ENCODE results near the gene FADS3.
A peak's percentile ranks its signal among the peaks of the same experiment; 100 is the strongest.

FADS3 gene

GRCh38 chr11:61912991-61913698 is 21.8 kb upstream of the FADS3 start:
- no peak for DNase-seq

DNA sequence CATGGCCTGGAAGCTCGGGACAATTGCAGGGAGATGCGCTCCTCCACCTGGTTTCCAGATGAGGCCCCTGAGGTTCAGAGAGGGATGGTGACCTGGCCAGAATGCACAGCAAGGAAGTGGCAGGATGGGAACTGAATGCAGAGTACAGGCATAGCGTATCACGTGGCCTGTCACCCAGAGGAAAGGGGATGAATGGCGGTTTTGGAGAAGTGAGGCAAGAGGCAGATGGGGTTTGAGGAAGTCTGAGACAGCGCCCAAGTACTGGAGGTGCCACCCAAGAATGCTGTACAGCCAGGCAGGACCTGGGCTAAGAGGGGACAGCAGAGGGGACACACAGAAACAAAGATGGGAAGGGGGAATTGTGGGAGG is 21.2 kb upstream of the FADS3 start:
- no peak for DNase-seq

DNA sequence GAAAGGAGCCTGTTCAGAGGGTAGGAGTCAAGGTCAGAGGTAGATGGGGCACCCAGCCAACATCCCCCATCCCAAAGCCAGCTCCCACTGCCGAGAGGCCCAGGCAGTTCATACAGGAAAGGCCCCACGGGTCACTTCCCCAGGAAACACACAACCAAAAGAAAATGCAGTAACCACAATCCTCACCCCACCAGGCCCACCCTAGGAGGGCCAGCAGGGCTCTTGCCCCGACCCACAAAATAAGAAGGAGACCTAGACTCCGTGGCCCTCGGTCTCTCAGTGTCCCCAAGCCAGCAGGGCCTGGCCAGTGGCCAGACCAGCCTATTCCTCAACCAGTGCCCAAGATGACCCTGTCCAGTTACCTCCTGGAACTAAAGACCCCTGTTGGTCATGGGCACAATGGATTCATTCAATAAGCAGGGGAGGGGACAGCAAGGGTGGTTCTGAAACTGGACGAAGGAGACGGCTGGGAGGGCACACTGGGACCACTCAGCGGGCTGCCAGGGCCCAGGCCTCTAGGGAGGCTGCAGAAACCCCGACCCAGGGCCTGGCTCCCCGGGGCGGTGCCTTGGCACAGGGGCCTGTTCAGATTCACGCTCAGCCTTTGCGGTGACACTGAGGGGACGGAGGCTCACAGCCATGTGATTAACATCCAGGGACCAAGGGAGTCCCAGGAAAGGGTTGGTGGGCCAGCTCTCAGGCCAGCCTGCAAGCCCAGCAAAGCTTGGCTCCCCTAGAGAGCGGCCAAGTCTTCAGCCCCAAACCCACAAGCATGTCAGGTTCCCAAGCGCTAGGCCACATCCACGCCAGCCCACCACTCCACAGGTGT is 20.6 kb upstream of the FADS3 start:
- DNase-seq, result no peak

DNA sequence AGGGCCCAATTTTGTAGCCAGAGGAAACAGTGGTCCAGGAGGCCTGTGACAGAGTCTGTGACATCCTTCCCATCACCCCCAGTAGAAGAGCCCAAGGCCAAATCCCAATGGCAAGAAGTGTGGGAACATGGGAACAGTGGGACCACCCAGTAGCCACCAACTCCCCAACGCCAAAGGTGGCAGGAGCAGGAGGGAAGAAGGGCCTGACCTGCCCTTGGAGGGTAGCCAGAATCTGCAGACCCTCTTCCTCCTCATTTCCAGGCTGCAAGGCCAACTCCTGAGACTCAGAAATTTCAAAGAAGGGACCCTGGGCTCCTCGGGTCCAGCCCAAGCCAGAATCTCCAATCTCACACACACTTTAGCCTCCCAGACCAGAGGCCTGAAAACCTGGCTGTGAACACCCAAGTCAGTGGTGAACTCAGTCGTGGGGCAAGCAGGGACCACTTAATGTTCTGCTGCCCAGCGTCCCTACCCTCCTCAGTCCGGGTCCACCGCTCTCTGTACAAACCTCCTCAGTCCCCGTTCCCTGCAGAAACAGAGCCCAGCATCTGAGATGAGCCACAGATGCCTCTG is 19.9 kb upstream of the FADS3 start:
- DNase-seq, result no peak

DNA sequence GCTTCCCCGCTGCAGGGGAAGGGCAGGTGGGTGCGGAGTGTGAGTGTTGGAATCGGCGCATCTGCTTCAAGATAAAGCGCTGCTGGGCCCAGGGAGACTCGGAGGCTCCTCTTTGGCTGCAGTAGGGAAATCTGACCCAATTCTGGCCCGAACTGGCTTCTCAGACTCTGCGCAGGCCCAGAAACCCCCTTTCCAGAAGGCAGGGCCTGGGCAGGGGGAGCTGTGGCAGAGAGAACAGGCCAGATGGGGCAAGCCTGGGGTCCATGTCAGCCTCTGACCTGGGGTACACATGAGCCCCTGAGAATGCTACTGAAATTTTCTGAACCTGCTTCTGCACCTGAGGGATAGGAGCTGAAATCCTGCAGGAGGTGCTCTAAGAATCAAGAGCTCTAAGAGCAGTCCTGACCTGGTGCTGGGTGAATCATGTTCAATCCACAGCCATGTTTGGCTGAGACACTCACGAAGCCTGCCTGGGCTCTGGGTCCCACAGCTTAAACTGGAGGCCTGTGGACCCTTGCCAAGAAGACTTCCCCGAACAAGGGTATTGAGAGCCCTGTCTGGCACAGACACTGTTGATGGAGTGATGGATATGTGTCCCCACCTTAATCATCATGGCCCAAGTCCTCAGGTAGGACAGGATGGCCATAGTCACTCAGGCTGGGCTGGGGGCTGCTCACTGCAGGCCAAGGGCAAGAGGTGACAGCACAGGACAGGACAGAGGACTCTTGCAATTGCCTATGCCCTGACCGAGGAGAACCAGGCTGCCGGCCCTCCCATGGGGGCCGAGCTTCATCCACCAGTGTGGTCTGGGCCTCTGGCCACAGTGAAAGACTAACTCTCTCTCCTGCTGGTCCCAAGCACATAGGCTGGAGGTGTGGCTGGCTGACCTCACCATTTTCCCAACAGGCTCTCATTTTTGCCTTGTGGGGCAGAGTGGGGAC is 19.1 kb upstream of the FADS3 start:
- DNase-seq, result no peak

DNA sequence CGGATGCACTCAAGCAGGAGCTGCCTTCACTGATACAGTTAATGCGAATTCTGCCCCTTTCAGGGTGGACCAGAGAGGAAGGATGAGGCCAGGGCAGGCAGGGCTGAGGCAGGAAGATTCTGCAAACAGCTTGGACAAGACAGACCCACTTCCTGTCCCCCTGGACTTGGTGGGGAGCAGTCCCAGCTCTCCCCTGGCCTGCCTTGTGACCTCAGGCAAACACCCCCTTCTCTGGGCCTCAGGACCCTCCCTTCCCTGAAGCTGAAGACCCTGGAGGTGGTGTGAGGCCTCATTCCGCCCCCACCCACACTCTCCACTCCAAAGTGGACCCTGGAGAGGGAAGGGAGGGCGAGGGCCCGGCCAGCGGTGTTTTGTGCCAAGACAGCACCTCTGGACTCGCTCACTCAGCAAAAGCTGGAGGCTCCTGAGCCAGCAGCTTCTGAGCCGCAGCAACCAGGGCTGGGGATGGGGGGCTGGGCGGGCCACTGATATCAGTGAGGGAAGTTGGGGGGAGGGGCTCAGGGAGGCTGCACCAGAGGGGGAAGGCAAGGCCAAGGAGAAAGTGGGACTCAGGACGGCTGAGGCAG is 17.5 kb upstream of the FADS3 start:
- DNase-seq, result no peak

DNA sequence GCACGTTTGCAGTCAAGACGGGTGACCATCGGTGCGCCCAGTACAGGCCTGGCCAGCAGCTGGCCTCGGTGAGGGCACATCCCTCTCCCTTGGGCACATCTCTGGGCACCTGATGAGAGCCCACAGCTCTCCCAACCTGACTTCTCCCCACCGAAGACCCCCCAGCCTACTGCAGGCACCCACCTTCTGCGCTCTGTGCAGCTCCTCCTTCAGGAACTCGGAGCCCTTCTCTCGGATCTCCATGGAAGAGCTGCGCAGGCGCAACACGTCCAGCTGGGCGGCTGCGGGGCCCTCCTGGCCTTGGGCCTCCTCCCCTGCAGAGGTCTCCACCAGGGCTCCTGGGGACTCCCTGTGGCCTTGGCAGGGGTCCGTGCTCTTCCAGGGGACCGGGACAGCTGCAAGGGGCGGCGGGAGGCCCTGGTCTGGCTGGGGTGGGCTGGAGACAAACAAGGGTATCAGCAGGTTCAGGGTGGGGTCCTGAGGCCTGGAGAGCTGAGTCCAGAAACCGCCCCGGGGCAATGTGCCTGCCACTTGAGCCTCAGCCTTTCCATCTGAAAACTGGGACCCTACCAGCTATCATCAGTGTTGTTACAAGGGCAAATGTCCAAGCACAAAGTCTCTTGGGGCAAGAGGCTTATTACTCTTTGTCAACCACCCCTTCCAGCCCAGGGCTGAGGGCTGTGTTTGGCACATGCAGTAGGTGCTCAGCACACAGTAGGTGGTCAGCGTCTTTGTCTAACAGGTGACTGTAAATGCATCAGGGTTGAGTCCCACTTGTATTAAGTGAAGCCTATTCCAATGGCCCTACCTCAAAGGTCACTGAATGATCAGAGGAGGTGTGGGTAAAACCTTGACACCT is 16.8 kb upstream of the FADS3 start:
- no peak for DNase-seq

DNA sequence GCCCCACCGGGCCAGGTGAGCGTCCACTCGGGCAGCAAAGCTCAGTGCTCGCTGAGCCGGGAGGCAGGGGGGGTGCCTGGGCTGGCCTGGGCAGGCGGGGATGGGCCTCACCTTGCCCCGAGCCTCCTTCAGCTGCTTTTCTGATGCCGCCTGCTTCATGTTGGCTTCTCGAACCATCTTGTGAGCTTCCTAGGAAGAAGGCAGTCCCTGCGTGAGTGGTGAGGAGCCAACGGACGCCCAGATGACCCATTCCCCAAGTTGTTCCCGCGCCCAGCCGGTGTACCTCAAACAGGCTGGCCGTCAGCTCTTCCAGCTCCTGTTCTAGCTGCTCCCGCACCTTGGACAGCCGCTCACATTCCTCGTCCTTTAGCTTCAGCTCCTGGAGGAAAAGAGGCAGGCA is 15.9 kb upstream of the FADS3 start:
- no peak for DNase-seq

DNA sequence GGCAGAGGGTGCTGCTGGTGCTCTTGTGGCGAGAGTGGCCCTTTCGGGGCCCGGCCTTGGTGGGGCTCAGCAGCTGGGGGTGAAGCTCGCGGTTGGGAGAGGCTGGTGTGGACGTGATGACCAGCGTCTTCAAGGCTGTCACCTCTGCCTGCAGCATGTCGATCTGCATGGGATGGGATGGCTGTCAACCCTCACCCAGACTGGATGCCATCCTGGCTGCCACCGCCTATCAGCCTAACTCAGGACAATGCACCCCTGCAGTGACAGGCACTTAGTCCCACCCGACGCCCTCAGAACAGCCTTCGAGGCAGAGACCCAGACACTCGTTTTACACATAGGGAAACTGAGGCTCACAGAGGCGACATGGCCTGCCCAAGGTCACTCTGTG is 15.2 kb upstream of the FADS3 start:
- DNase-seq, result no peak

- no peak for DNase-seq
Observed at GRCh38 chr11:61905801-61906521, 14.6 kb upstream of the FADS3 start.

- DNase-seq, result no peak
Observed at GRCh38 chr11:61905067-61905696, 13.8 kb upstream of the FADS3 start.

- no peak for DNase-seq
Observed at GRCh38 chr11:61904539-61905048, 13.2 kb upstream of the FADS3 start.

GRCh38 chr11:61903845-61904244 is 12.5 kb upstream of the FADS3 start:
- DNase-seq, result no peak

- DNase-seq, result no peak
Observed at GRCh38 chr11:61902313-61902712, 11.0 kb upstream of the FADS3 start.

GRCh38 chr11:61901397-61901796 is 10.1 kb upstream of the FADS3 start:
- DNase-seq, result no peak

GRCh38 chr11:61900251-61900650 is 8.9 kb upstream of the FADS3 start:
- DNase-seq, result no peak

- DNase-seq, result peak; percentile 49
Observed at GRCh38 chr11:61899146-61899841, 7.9 kb upstream of the FADS3 start.

GRCh38 chr11:61898247-61898582 is 6.9 kb upstream of the FADS3 start:
- DNase-seq, result no peak

DNA sequence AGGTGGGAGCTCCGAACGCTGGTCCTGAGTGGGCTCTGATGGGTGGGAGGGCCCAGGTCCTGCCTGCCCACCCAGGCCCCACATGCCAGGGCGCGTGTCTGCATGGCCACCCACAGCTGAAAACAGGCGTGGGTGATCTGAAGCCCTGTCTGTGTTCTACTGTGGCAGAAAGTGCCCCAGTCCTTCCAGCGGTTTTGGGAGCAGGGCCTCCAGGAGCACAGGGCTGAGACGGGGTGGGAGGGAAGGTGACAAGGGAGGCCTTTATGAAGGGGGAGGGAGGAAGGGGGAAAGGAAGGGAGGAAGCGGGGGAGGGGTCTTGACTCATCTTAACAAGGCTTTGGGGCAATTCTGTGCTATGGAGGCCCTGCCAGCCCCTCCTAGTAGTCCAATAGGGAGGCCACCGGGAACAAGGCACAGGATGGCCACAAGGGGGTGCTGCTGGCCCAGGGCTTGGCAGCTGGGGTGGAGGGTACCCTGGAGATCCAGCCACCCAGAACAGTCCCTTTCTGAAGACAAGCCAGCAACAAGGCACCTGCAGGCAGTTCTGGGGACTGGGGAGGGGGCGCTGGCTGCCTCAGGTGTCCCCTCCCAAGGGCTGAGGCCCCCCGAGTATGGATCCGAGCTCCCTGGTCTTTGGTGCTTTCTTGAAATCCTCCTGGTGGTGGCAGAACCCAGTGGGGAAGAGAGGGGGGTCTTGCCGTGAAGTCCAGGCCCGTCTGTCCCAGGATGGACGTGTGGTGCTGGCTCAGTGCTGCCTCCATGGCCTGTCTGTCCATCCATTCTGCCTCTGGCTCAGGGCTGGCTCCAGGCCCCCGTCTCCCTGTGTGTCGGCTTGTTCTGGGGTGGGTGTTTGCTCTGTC is 6.3 kb upstream of the FADS3 start:
- peak; percentile 54 for DNase-seq
